RWPE2 (cell line): ENCODE data around the gene OR5K3.

Experiments used
- ATAC-seq: fragments of 200-7000 bp; cut with Tn5 transposase; 3 replicates; pipeline ENCODE4 v1.9.1; 2021; ENCODE audit warnings: low read depth
- DNase-seq: peaks from one replicate; pipeline ENCODE4 v3.0.0-alpha.2; 2020; ENCODE audit warnings: low spot score
- H3K27ac ChIP-seq: fragments of 450-650 bp; 2 replicates; pipeline ENCODE4 v1.5.1; 2017; ENCODE audit warnings: mild to moderate bottlenecking; ENCODE audit not compliant: poor library complexity, severe bottlenecking
- H3K27me3 ChIP-seq: fragments of 250-450 bp; sonication (Bioruptor Pico); 2 replicates; pipeline ENCODE4 v1.5.1; 2021; ENCODE audit warnings: mild to moderate bottlenecking, moderate library complexity; ENCODE audit not compliant: insufficient read depth, poor library complexity, severe bottlenecking
- H3K36me3 ChIP-seq: fragments of 250-450 bp; sonication (Bioruptor Pico); 2 replicates; pipeline ENCODE4 v1.5.1; 2020; ENCODE audit warnings: low read depth, mild to moderate bottlenecking, moderate library complexity
- H3K4me1 ChIP-seq: fragments of 250-450 bp; sonication (Bioruptor Pico); 2 replicates; pipeline ENCODE4 v1.5.1; 2021; ENCODE audit warnings: mild to moderate bottlenecking, moderate library complexity; ENCODE audit not compliant: insufficient read depth, poor library complexity, severe bottlenecking
- H3K4me3 ChIP-seq: fragments of 250-450 bp; sonication (Bioruptor Pico); 2 replicates; pipeline ENCODE4 v1.5.1; 2021; ENCODE audit warnings: mild to moderate bottlenecking, moderate library complexity; ENCODE audit not compliant: severe bottlenecking
- H3K9me3 ChIP-seq: fragments of 250-450 bp; sonication (Bioruptor Pico); 2 replicates; pipeline ENCODE4 v1.5.1; 2021; ENCODE audit warnings: mild to moderate bottlenecking, moderate library complexity; ENCODE audit not compliant: severe bottlenecking
- TF ChIP-seq, protein P1 (sequence below): fragments of 450-650 bp; IDR thresholded peaks from one replicate; pipeline ENCODE4 v1.5.1; 2017; ENCODE audit warnings: mild to moderate bottlenecking, moderate library complexity; ENCODE audit not compliant: poor library complexity, severe bottlenecking

The OR5K3 gene

DNA sequence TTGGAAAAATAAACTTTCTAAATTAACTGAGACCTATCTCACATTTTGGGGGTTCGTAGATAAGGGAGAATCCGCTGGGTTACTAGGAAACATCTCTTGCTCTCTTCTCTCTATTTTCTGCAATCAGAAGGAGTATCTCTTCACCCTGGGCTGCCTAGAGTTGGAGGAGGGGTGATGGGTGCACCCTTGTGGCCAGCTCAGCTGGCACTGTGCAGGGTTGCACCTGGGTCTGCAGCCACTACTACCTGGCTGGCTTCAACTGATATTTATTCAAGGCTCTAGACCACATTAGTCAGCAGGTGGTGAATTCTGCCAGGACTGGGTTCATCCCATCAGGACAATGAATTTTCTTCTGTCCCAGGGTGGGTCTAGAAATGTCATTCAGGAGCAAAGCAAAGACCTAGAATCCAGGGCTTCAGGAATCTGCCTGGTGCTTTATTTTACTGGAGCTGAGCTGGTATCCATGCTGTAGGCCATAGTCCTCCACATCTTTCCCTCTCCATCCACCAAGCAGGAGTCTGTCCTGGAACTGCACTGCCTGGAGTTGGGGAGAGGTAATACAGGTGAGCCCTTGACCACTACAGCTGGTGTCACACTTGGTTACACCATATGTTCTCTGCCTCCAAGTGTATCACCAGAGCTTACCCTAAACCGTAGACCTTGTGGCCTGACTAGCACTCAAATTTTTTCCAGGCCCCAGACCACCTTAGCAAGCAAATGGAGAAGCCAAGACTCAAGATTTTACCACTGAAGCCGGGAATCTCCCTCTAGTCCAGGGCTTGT is 22.8 kb upstream of the OR5K3 start:
- TF ChIP-seq, protein P1, sequence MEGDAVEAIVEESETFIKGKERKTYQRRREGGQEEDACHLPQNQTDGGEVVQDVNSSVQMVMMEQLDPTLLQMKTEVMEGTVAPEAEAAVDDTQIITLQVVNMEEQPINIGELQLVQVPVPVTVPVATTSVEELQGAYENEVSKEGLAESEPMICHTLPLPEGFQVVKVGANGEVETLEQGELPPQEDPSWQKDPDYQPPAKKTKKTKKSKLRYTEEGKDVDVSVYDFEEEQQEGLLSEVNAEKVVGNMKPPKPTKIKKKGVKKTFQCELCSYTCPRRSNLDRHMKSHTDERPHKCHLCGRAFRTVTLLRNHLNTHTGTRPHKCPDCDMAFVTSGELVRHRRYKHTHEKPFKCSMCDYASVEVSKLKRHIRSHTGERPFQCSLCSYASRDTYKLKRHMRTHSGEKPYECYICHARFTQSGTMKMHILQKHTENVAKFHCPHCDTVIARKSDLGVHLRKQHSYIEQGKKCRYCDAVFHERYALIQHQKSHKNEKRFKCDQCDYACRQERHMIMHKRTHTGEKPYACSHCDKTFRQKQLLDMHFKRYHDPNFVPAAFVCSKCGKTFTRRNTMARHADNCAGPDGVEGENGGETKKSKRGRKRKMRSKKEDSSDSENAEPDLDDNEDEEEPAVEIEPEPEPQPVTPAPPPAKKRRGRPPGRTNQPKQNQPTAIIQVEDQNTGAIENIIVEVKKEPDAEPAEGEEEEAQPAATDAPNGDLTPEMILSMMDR = no peak
- H3K27me3 ChIP-seq = no peaks in the 10 kb centered on the region
- H3K4me1 ChIP-seq = no peaks in the 10 kb centered on the region
- H3K27ac ChIP-seq = no peak overlapping the region
- no peak overlapping the region for H3K4me3 ChIP-seq
- DNase-seq (no peak), ATAC-seq (no peak; the same call in 2 of the 3 replicates)
- no peaks in the 10 kb centered on the region for H3K9me3 ChIP-seq
- H3K36me3 ChIP-seq = no peaks in the 10 kb centered on the region

DNA sequence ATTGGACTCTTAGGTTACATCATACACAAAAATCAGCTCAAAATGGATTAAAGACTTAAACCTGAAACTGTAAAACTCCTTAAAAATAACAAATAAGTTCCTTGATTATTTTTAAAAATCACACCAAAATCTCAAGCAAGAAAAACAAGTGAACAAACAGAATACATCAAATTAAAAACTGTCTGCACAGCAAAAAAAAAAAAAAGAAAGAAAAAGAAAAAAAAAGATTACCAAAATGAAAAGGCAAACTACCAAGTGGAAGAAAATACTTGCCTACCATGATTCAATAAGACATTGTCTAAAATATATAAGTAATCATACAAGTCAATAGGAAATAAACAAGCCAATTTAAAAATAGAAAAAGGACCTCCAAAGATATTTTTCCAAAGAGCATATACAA is 19.3 kb upstream of the OR5K3 start:
- ATAC-seq (no peak), DNase-seq (no peak)
- no peaks in the 10 kb centered on the region for H3K27me3 ChIP-seq
- H3K4me3 ChIP-seq = no peak overlapping the region
- TF ChIP-seq, protein P1 = no peak
- no peaks in the 10 kb centered on the region for H3K9me3 ChIP-seq
- no peaks in the 10 kb centered on the region for H3K36me3 ChIP-seq
- H3K27ac ChIP-seq = no peak overlapping the region
- no peaks in the 10 kb centered on the region for H3K4me1 ChIP-seq

DNA sequence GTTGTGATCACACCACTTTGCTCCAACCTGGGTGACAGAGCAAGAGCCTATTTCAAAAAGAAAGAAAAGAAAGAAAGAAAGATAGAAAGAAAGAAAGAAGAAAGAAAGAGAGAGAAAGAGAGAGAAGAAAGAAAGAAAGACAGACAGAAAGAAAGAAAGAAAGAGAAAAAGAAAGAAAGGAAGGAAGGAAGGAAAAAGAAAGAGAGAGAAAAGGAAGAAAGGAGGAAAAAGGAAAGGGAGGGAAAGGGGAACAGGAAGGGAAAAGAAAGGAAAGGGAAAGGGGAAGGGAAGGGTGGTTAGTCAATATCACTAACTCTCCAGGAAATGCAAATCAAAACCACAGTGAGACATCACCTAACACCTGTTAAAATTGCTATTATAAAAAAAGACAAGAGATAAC is 18.6 kb upstream of the OR5K3 start:
- ATAC-seq (no peak), DNase-seq (no peak)
- no peak overlapping the region for H3K27ac ChIP-seq
- H3K9me3 ChIP-seq = no peaks in the 10 kb centered on the region
- TF ChIP-seq, protein P1 = no peak
- H3K4me1 ChIP-seq = no peaks in the 10 kb centered on the region
- H3K36me3 ChIP-seq = no peaks in the 10 kb centered on the region
- no peak overlapping the region for H3K4me3 ChIP-seq
- H3K27me3 ChIP-seq = no peaks in the 10 kb centered on the region

DNA sequence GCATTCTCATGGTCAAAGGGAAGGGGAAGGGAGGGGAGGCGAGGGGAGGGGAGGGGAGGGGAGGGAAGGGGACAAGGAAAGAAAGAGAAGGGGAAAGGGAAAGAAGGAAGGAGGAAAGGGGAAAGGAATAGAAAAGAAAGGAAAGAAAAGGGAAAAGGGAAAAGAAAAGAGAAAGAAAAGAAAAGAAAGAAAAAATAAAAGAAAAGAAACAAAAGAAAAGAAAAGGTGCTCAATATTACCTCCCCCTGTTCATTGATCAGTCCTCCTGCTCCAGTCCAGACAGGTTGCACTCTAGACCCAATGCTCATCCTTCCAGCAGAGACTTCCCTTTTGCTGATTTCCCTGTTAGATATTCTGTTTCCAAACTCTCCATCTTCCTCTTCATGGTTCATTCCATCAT is 18.0 kb upstream of the OR5K3 start:
- Histone ChIP-seq H3K9me3 (no peaks in the 10 kb centered on the region), H3K27ac (no peak overlapping the region), H3K4me3 (no peak overlapping the region), H3K4me1 (no peaks in the 10 kb centered on the region), H3K36me3 (no peaks in the 10 kb centered on the region), H3K27me3 (no peaks in the 10 kb centered on the region)
- ATAC-seq = no peak
- no peak for DNase-seq
- TF ChIP-seq, protein P1 = no peak

DNA sequence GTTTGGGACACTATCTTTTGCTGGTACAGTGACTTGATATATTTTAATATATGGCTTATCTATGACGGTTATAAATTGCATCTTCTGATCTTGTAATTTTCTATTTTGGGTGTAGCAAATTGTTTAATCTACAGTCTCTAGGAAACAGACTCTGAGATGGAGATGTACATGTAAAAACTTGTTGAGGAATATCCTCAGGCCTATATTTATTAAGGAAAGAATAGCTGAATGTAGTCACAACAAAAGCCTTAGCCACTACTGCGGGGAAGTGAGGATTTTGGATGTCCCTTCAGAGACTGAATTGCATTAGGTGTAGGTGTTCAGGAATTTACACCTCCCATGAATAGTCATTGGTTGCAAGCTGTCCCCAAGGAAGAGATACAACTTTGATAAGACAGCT is 13.8 kb upstream of the OR5K3 start:
- ATAC-seq = no peak
- TF ChIP-seq, protein P1 = no peak

More for the DNA sequence above, 13.8 kb upstream of the OR5K3 start:
- no peaks in the 10 kb centered on the region for H3K4me1 ChIP-seq
- H3K9me3 ChIP-seq = no peaks in the 10 kb centered on the region
- no peaks in the 10 kb centered on the region for H3K27me3 ChIP-seq
- no peak overlapping the region for H3K4me3 ChIP-seq
- no peak for DNase-seq
- no peaks in the 10 kb centered on the region for H3K36me3 ChIP-seq
- no peak overlapping the region for H3K27ac ChIP-seq
